Measurements from ENCODE around the gene STK39. TPM values are rescaled to one million over a fixed set of nuclear protein-coding genes. Genes with fewer than 3 reads are reported as not detected.

The STK39 gene
- total RNA-seq, 1 experiment from 2014 or later: 22.1 TPM

GRCh38 chr2:168186452-168186851, 60.9 kb downstream of the STK39 start:
- Histone ChIP-seq H2AFZ (ENCODE audit: low read length) (no peak overlapping the region), H3K79me1 (ENCODE audit: insufficient read depth, low read depth, low read length, poor library complexity, severe bottlenecking) (no peaks in the 10 kb centered on the region), H3K56ac (ENCODE audit: insufficient read length, low read depth, low read length) (no peak overlapping the region), H3K14ac (ENCODE audit: insufficient read depth, low read length) (no peak overlapping the region), H2BK20ac (ENCODE audit: low read depth, low read length, poor library complexity, severe bottlenecking) (no peak overlapping the region), H3K27ac (ENCODE audit: insufficient read length, low read depth, low read length) (no peak overlapping the region), H4K91ac (ENCODE audit: insufficient read length, low read depth, low read length) (no peak overlapping the region), H4K20me1 (ENCODE audit: control insufficient read depth, insufficient read depth, insufficient read length) (no peaks in the 10 kb centered on the region), H2AK5ac (ENCODE audit: insufficient read length, low read length) (no peak overlapping the region), H3K18ac (ENCODE audit: insufficient read length, low read depth, low read length) (no peak overlapping the region), H3T11ph (ENCODE audit: low read length) (no peak overlapping the region), H4K5ac (ENCODE audit: insufficient read length, low read depth, low read length) (no peak overlapping the region), H2BK5ac (ENCODE audit: insufficient read length, low read length) (no peak overlapping the region), H3K27me3 (ENCODE audit: insufficient read depth, low read length) (no peaks in the 10 kb centered on the region), H3K4ac (ENCODE audit: low read depth, low read length) (no peak overlapping the region), H2BK120ac (ENCODE audit: low read depth, low read length, poor library complexity, severe bottlenecking) (no peak overlapping the region), H2BK12ac (ENCODE audit: insufficient read length, low read depth, low read length) (no peak overlapping the region), H3K9ac (ENCODE audit: extremely low read depth, insufficient read length, low read length) (no peak overlapping the region), H3K23me2 (ENCODE audit: insufficient read length, low read depth, low read length, poor library complexity, severe bottlenecking) (no peaks in the 10 kb centered on the region), H3K9me3 (ENCODE audit: control insufficient read depth, low read depth, low read length) (no peaks in the 10 kb centered on the region), H3K4me2 (ENCODE audit: insufficient read depth, insufficient read length, low read length) (no peak overlapping the region), H3K23ac (ENCODE audit: insufficient read length, low read depth, low read length) (no peak overlapping the region), H4K8ac (replicated peaks; ENCODE audit: insufficient read length, low read depth, low read length) (no peak overlapping the region), H3K79me2 (ENCODE audit: insufficient read depth, low read length) (no peaks in the 10 kb centered on the region), H2BK15ac (ENCODE audit: low read depth, low read length) (no peak overlapping the region), H3K4me1 (ENCODE audit: insufficient read depth, low read length) (peaks cover 5% of the 10 kb centered on the region; the same call in 1 of the 2 replicates)
- Mint-ChIP-seq H3K4me1 (peaks cover 65 to 67% of the 10 kb centered on the region in 2 experiments), H3K36me3 (ENCODE audit: insufficient read depth in 1 of 3, low read depth in 3 of 3) (no peaks in the 10 kb centered on the region; a peak in 1 of 7 replicates), H3K27ac (peak overlapping the region in 1 of 3 experiments; percentile 17; a peak in 1 of 7 replicates), H3K4me3 (no peak overlapping the region), H3K27me3 (ENCODE audit: low read depth) (peaks cover 3% of the 10 kb centered on the region), H3K9me3 (no peaks in the 10 kb centered on the region)
- TF ChIP-seq CTCF (conservative IDR thresholded peaks at IDR 0.05): no peak
- DNase-seq: no peak
- no CpG with 5 or more reads among the region's 2 CpGs for WGBS (ENCODE audit: extremely low coverage, insufficient read length, low lambda C conversion rate)
